ENCODE results near the gene ZNF850. TPM values are rescaled to one million over a fixed set of nuclear protein-coding genes. Genes with fewer than 3 reads are reported as not detected.

ZNF850 gene
- total and polyA plus RNA-seq, 2 of the 13 experiments (the other 11 are each of a cell fraction or from before 2014, with no cell fraction given): 0.78 to 6.6 TPM

DNA sequence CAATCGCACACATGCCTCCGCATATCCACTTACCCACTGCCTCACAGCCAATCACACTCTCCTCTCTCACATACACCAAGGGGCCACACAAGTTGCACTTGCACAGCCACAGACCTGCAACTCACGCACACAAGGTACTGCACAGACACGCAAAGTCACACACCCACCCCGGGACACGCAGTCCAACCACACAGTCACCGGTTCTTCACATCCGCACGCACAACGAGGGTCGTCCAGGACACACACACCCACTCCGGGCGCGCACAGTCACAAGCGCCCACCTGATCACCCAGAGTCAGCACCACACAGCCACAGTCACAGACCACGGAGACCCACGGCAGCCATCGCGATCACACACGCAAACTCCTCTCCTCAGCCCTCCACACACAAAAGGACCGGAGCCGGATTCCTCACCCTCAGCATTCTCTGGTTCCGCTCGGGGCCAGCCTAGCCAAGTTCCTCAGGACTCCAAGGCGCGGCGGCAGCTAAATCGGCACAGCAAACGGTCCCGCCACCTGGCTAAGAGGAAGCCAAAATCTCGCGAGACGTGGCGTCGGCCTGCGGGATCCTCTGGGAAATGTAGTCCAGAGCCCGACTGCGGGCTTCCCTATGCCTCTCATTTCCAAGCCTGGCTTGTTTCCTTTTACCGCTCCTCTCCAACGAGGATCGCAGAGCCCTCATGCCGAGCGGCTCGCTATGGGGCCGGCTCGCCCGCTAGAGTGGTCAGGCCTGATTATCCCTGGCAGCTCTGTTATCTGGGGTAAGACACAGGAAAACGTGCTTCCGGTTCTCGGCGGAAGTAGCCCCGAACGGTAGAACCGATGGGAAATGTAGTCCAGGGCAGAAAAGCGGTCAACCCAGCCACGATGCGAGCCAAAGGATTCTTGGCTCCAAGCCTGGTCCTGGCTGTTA lies at the start of gene ZNF850 (continued):
- TF ChIP-seq KDM5A (IDR thresholded peaks at IDR 0.05; ENCODE audit: borderline replicate concordance, low read length): peak; percentile 88; the same call in 1 of the 2 replicates
- peak; percentile 81 for TF ChIP-seq POGZ (CRISPR knock-in tag; IDR thresholded peaks at IDR 0.05)
- TF ChIP-seq U2AF1 (optimal IDR thresholded peaks at IDR 0.05; ENCODE audit: low read depth, low read length): peak; percentile 72
- peak; percentile 24; the same call in 1 of the 2 replicates for TF ChIP-seq ZNF773 (CRISPR knock-in tag; IDR thresholded peaks at IDR 0.05; ENCODE audit: borderline replicate concordance)
- TF ChIP-seq, protein P1, sequence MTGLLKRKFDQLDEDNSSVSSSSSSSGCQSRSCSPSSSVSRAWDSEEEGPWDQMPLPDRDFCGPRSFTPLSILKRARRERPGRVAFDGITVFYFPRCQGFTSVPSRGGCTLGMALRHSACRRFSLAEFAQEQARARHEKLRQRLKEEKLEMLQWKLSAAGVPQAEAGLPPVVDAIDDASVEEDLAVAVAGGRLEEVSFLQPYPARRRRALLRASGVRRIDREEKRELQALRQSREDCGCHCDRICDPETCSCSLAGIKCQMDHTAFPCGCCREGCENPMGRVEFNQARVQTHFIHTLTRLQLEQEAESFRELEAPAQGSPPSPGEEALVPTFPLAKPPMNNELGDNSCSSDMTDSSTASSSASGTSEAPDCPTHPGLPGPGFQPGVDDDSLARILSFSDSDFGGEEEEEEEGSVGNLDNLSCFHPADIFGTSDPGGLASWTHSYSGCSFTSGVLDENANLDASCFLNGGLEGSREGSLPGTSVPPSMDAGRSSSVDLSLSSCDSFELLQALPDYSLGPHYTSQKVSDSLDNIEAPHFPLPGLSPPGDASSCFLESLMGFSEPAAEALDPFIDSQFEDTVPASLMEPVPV (CRISPR knock-in tag; IDR thresholded peaks at IDR 0.05): 0 out of 2 replicates have a peak, but pooled peaks have one; percentile 24
- TF ChIP-seq, protein P2, sequence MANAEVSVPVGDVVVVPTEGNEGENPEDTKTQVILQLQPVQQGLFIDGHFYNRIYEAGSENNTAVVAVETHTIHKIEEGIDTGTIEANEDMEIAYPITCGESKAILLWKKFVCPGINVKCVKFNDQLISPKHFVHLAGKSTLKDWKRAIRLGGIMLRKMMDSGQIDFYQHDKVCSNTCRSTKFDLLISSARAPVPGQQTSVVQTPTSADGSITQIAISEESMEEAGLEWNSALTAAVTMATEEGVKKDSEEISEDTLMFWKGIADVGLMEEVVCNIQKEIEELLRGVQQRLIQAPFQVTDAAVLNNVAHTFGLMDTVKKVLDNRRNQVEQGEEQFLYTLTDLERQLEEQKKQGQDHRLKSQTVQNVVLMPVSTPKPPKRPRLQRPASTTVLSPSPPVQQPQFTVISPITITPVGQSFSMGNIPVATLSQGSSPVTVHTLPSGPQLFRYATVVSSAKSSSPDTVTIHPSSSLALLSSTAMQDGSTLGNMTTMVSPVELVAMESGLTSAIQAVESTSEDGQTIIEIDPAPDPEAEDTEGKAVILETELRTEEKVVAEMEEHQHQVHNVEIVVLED (CRISPR knock-in tag; IDR thresholded peaks at IDR 0.05; ENCODE audit: borderline replicate concordance): peak; percentile 74; the same call in 1 of the 2 replicates
- TF ChIP-seq ZKSCAN5 (CRISPR knock-in tag; IDR thresholded peaks at IDR 0.05): no peak
- TF ChIP-seq ZNF891 (CRISPR knock-in tag; IDR thresholded peaks at IDR 0.05): 0 out of 2 replicates have a peak, but pooled peaks have one; percentile 11
- peak; percentile 98 for TF ChIP-seq IRF2 (CRISPR knock-in tag; IDR thresholded peaks at IDR 0.05)
- peak; percentile 62 for TF ChIP-seq HIVEP1 (CRISPR knock-in tag; IDR thresholded peaks at IDR 0.05)
- TF ChIP-seq ERF (CRISPR knock-in tag; IDR thresholded peaks at IDR 0.05): no peak
- peak; percentile 49; the same call in 1 of the 2 replicates for TF ChIP-seq ZNF543 (CRISPR knock-in tag; IDR thresholded peaks at IDR 0.05)
- peak; percentile 40; the same call in 1 of the 3 replicates for TF ChIP-seq MXI1 (IDR thresholded peaks at IDR 0.05; ENCODE audit: borderline replicate concordance, low read depth, low read length)
- TF ChIP-seq CBX5 (CRISPR knock-in tag; IDR thresholded peaks at IDR 0.05; ENCODE audit: borderline replicate concordance): peak; percentile 49; the same call in 1 of the 2 replicates
- 0 out of 2 replicates have a peak, but pooled peaks have one; percentile 59 for TF ChIP-seq HBP1 (CRISPR knock-in tag; IDR thresholded peaks at IDR 0.05; ENCODE audit: low read depth)
- TF ChIP-seq, protein P3, sequence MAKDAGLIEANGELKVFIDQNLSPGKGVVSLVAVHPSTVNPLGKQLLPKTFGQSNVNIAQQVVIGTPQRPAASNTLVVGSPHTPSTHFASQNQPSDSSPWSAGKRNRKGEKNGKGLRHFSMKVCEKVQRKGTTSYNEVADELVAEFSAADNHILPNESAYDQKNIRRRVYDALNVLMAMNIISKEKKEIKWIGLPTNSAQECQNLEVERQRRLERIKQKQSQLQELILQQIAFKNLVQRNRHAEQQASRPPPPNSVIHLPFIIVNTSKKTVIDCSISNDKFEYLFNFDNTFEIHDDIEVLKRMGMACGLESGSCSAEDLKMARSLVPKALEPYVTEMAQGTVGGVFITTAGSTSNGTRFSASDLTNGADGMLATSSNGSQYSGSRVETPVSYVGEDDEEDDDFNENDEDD (CRISPR knock-in tag; IDR thresholded peaks at IDR 0.05; ENCODE audit: borderline replicate concordance): peak; percentile 93; the same call in 1 of the 2 replicates
- TF ChIP-seq ZNF772 (CRISPR knock-in tag; IDR thresholded peaks at IDR 0.05): no peak
- TF ChIP-seq KAT2B (IDR thresholded peaks at IDR 0.05; ENCODE audit: borderline replicate concordance, low read depth, low read length): no peak
- TF ChIP-seq IKZF1 (IDR thresholded peaks at IDR 0.05): no peak
